B cell (primary cell): ENCODE data around the gene TRRAP. TPM values are rescaled to one million over a fixed set of nuclear protein-coding genes. Genes with fewer than 3 reads are reported as not detected.

Experiments
- ATAC-seq: fragments of 200-7000 bp; cut with Tn5 transposase; one replicate; pipeline ENCODE4 v1.10.0; 2021; ENCODE audit warnings: low read depth, mild to moderate bottlenecking, moderate number of reproducible peaks, moderate library complexity
- CTCF ChIA-PET: fragments of 350-600 bp; sonication (Branson Sonifier 250); formaldehyde crosslinking; loops from one replicate; lab custom pipeline; 2021; ENCODE audit warnings: antibody characterized with exemption, inconsistent platforms; lab: Charles Lee
- POLR2A ChIA-PET: fragments of 350-600 bp; sonication (Branson Sonifier 250); formaldehyde crosslinking; loops from one replicate; lab custom pipeline; 2021; ENCODE audit warnings: antibody characterized with exemption; lab: Charles Lee
- DNase-seq: peaks from one replicate; pipeline ENCODE4 v3.0.0; 2013
- H2AFZ ChIP-seq: 2 replicates; pipeline ENCODE4 v1.6.1; 2012; ENCODE audit warnings: mild to moderate bottlenecking, low read depth, low read length; ENCODE audit not compliant: insufficient read depth, poor library complexity, severe bottlenecking
- H3K27ac ChIP-seq, 2 donors: 1 replicate in 1 of 2; 2 replicates in 1 of 2; pipeline ENCODE4 v1.5.1; 2012 to 2013; ENCODE audit warnings: low read length in 2 of 2, mild to moderate bottlenecking in 2 of 2, moderate library complexity in 1 of 2
- H3K27me3 ChIP-seq, 4 experiments: fragments of 200-600 bp in 1 of 4; sonication (generic) in 1 of 4; replicated peaks in 1 of 4; 1 replicate in 2 of 4; 2 replicates in 2 of 4; pipeline versions ENCODE4 v1.6.1 to v1.7.0; 2013 to 2016; ENCODE audit warnings: low read length in 3 of 4, mild to moderate bottlenecking in 2 of 4, mixed read lengths in 1 of 4, moderate library complexity in 1 of 4; ENCODE audit not compliant: insufficient read depth in 4 of 4, control insufficient read depth in 3 of 4; ENCODE audit errors: control extremely low read depth in 1 of 4
- H3K36me3 ChIP-seq, 2 experiments: replicated peaks in 1 of 2; 1 replicate in 1 of 2; 2 replicates in 1 of 2; pipeline versions ENCODE4 v1.6.1 to v1.7.1; 2013; ENCODE audit warnings: low read length in 1 of 2; ENCODE audit not compliant: insufficient read depth in 2 of 2, control insufficient read depth in 1 of 2; ENCODE audit errors: control extremely low read depth in 1 of 2, extremely low read depth in 1 of 2
- H3K4me1 ChIP-seq, 2 donors: fragments of 200-600 bp in 1 of 2; sonication (generic) in 1 of 2; 1 replicate in 1 of 2; 2 replicates in 1 of 2; pipeline versions ENCODE4 v1.5.1 to v1.6.1; 2013 to 2017; ENCODE audit warnings: low read length in 2 of 2; ENCODE audit not compliant: control insufficient read depth in 2 of 2, insufficient read depth in 2 of 2
- H3K4me2 ChIP-seq: replicated peaks from 2 replicates; pipeline ENCODE3; 2012; ENCODE audit warnings: mild to moderate bottlenecking, low read depth, low read length; ENCODE audit not compliant: poor library complexity, severe bottlenecking
- H3K4me3 ChIP-seq, 5 experiments: fragments of 200-600 bp in 1 of 5; sonication (generic) in 1 of 5; 1 replicate in 3 of 5; 2 replicates in 2 of 5; pipeline versions ENCODE4 v1.5.1 to v1.7.0; 2011 to 2016; ENCODE audit warnings: low read length in 4 of 5, mild to moderate bottlenecking in 4 of 5, low read depth in 2 of 5, control low read depth in 1 of 5, moderate library complexity in 1 of 5; ENCODE audit not compliant: insufficient read depth in 1 of 5; ENCODE audit errors: control extremely low read depth in 1 of 5, extremely low read depth in 1 of 5
- H3K79me2 ChIP-seq: fragments of 200-600 bp; sonication (generic); one replicate; pipeline ENCODE4 v1.6.0; 2016; ENCODE audit warnings: low read length; ENCODE audit not compliant: control insufficient read depth, insufficient read depth
- H3K9ac ChIP-seq: fragments of 200-600 bp; sonication (generic); 2 replicates; pipeline ENCODE4 v1.6.1; 2017; ENCODE audit warnings: mild to moderate bottlenecking, low read length, moderate library complexity
- H3K9me3 ChIP-seq, 3 donors: one replicate each; pipeline versions ENCODE4 v1.6.1 to v1.7.1; 2013; ENCODE audit warnings: low read length in 2 of 3; ENCODE audit not compliant: control insufficient read depth in 2 of 3, insufficient read depth in 1 of 3; ENCODE audit errors: control extremely low read depth in 1 of 3
- H4K20me1 ChIP-seq: 2 replicates; pipeline ENCODE4 v1.6.0; 2012; ENCODE audit warnings: mild to moderate bottlenecking, low read length; ENCODE audit not compliant: insufficient read depth, control insufficient read depth, poor library complexity, severe bottlenecking
- H3K27ac Mint-ChIP-seq: one replicate; pipeline ENCODE4 v1.8.0; 2021; ENCODE audit warnings: mixed read lengths
- H3K27me3 Mint-ChIP-seq: one replicate; pipeline ENCODE4 v1.8.0; 2021; ENCODE audit warnings: mixed read lengths
- H3K4me1 Mint-ChIP-seq: one replicate; pipeline ENCODE4 v1.8.0; 2021; ENCODE audit warnings: mixed read lengths
- H3K4me3 Mint-ChIP-seq: one replicate; pipeline ENCODE4 v1.8.0; 2021; ENCODE audit warnings: mixed read lengths
- H3K9me3 Mint-ChIP-seq: one replicate; pipeline ENCODE4 v1.8.0; 2022; ENCODE audit warnings: mixed read lengths; ENCODE audit not compliant: insufficient read depth
- EZH2 ChIP-seq: IDR thresholded peaks from 2 replicates; pipeline ENCODE4 v1.6.1; 2012; ENCODE audit warnings: borderline replicate concordance, low read depth, mild to moderate bottlenecking, moderate library complexity, low read length; ENCODE audit not compliant: insufficient read depth, poor library complexity, severe bottlenecking
- WGBS: methylation state at CpG from one replicate; pipeline ENCODE4 v1.1.5; 2013; ENCODE audit warnings: missing lambda C conversion rate; ENCODE audit not compliant: insufficient coverage; 5-methylcytosine and 5-hydroxymethylcytosine counted together
- intact Hi-C: fragments of 100-400 bp; cut with micrococcal nuclease; formaldehyde crosslinking; loops from one replicate; pipeline ENCODE4 v1.10.0; 2022
- polyA plus RNA-seq: library from polyadenylated mRNA; depleted of rRNA; stranded (reverse); fragments of >200 nt; gene quantifications from 2 replicates; pipeline ENCODE4 v1.2.3, GENCODE V29; 2012
- total RNA-seq, 2 donors: library from RNA; stranded (reverse); fragments of 120-200 nt in 1 of 2; gene quantifications; 1 replicate in 1 of 2; 2 replicates in 1 of 2; pipeline versions ENCODE4 v1.2.3 to v1.2.4, GENCODE V29; 2013 to 2022
- TF ChIP-seq, protein P1 (sequence below): fragments of 200-600 bp; IDR thresholded peaks from one replicate; pipeline ENCODE4 v1.8.0; 2022; ENCODE audit warnings: antibody characterized with exemption, mild to moderate bottlenecking

Gene TRRAP
- total and polyA plus RNA-seq, 2 donors (not counting 1 experiment from before 2014, with no cell fraction given): 25.4 to 102 TPM

- Mint-ChIP-seq H3K4me3 (peak overlapping the region; percentile 71), H3K27ac (peak overlapping the region; percentile 2), H3K4me1 (peaks cover 11% of the 10 kb centered on the region), H3K9me3 (no peaks in the 10 kb centered on the region), H3K27me3 (no peaks in the 10 kb centered on the region)
- no peak overlapping the region for H3K4me3 ChIP-seq
- DNase-seq: no peak
- peaks cover 11 to 16% of the 10 kb centered on the region in 2 donors for H3K4me1 ChIP-seq
- TF ChIP-seq, protein P1, sequence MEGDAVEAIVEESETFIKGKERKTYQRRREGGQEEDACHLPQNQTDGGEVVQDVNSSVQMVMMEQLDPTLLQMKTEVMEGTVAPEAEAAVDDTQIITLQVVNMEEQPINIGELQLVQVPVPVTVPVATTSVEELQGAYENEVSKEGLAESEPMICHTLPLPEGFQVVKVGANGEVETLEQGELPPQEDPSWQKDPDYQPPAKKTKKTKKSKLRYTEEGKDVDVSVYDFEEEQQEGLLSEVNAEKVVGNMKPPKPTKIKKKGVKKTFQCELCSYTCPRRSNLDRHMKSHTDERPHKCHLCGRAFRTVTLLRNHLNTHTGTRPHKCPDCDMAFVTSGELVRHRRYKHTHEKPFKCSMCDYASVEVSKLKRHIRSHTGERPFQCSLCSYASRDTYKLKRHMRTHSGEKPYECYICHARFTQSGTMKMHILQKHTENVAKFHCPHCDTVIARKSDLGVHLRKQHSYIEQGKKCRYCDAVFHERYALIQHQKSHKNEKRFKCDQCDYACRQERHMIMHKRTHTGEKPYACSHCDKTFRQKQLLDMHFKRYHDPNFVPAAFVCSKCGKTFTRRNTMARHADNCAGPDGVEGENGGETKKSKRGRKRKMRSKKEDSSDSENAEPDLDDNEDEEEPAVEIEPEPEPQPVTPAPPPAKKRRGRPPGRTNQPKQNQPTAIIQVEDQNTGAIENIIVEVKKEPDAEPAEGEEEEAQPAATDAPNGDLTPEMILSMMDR: no peak
- no peak for TF ChIP-seq EZH2
- no peak overlapping the region for H3K27ac ChIP-seq
- H3K36me3 ChIP-seq: peaks cover 3 to 12% of the 10 kb centered on the region in 2 experiments
- H3K79me2 ChIP-seq: peaks cover 24% of the 10 kb centered on the region
- peaks cover 19% of the 10 kb centered on the region for H4K20me1 ChIP-seq
- ATAC-seq: no peak
- ChIA-PET POLR2A (no interaction called here), CTCF (interaction anchor here (1.3 kb wide), 1 partner anchor 45 kb away, joined by 3 read pairs; no protein-coding TSS in a partner anchor)
- no peak overlapping the region for H3K9ac ChIP-seq
- no peaks in the 10 kb centered on the region for H3K9me3 ChIP-seq
- intact Hi-C loops: loop anchor here (5.0 to 10.0 kb wide), 5 partner anchors 268 to 1760 kb away; partner anchors contain the start of genes SDHAF3, SMURF1 and TECPR1
- no peak overlapping the region for H3K4me2 ChIP-seq
- peaks cover 0 to 6% (median 0%) of the 10 kb centered on the region in 4 experiments for H3K27me3 ChIP-seq
- no peak overlapping the region for H2AFZ ChIP-seq
- WGBS: 98% methylated on average over 5 of the region's 6 CpGs
These were observed 1.2 kb upstream of the TRRAP start for GRCh38 chr7:98877146-98877545.

GRCh38 chr7:98877692-98878364 is 504 bp upstream of the TRRAP start:
- Mint-ChIP-seq H3K27me3 (no peaks in the 10 kb centered on the region), H3K9me3 (no peaks in the 10 kb centered on the region), H3K4me1 (peaks cover 11% of the 10 kb centered on the region), H3K27ac (peak overlapping the region; percentile 46), H3K4me3 (peak overlapping the region; percentile 71)
- Histone ChIP-seq H3K36me3 (peaks cover 3 to 18% of the 10 kb centered on the region in 2 experiments), H3K79me2 (peaks cover 31% of the 10 kb centered on the region), H3K4me2 (peak overlapping the region; percentile 88), H3K4me3 (peak overlapping the region in 4 of 5 experiments; percentile 43 to 100 (median 98)), H3K27ac (peak overlapping the region in 1 of 2 donors; percentile 89), H3K9ac (peak overlapping the region; percentile 94), H4K20me1 (peaks cover 19% of the 10 kb centered on the region), H3K4me1 (peaks cover 11 to 16% of the 10 kb centered on the region in 2 donors), H3K27me3 (peaks cover 0 to 6% (median 0%) of the 10 kb centered on the region in 4 experiments), H3K9me3 (no peaks in the 10 kb centered on the region), H2AFZ (peak overlapping the region; percentile 90)
- no peak for TF ChIP-seq EZH2
- TF ChIP-seq, protein P1: no peak
- DNase-seq: no peak
- intact Hi-C loops: loop anchor here (1.0 to 10.0 kb wide), 8 partner anchors 8 to 1761 kb away; partner anchors contain the start of genes LMTK2, SDHAF3, SMURF1 and TECPR1
- CTCF ChIA-PET: interaction anchor here (0.5 to 2.0 kb wide), 9 partner anchors 7 to 267 kb away, joined by 3 to 5 read pairs (median 3); no protein-coding TSS in a partner anchor
- ATAC-seq: no peak
- POLR2A ChIA-PET: interaction anchor here (0.8 kb wide), 1 partner anchor 596 kb away, joined by 3 read pairs; no protein-coding TSS in a partner anchor
- 23% methylated on average over 7 of the region's 18 CpGs for whole genome bisulfite sequencing
